SU-DHL-6 (cell line): ENCODE results near the gene FBN1.

Experiments
- H2AFZ ChIP-seq: fragments of 200-600 bp; sonication (generic); 2 replicates; pipeline ENCODE4 v1.6.1; 2014; ENCODE audit warnings: low read depth, mild to moderate bottlenecking, moderate library complexity, mixed read lengths, antibody characterized with exemption, low read length; ENCODE audit not compliant: severe bottlenecking
- H3F3A ChIP-seq: fragments of 200-600 bp; shearing (Covaris generic); 2 replicates; pipeline ENCODE4 v1.6.0; 2016; ENCODE audit warnings: antibody characterized with exemption, mild to moderate bottlenecking; ENCODE audit not compliant: insufficient read depth
- H3K27ac ChIP-seq: fragments of 200-600 bp; sonication (generic); 2 replicates; pipeline ENCODE4 v1.5.1; 2016; ENCODE audit warnings: low read depth, mild to moderate bottlenecking, low read length, moderate library complexity, mixed read lengths
- H3K27me3 ChIP-seq: fragments of 200-600 bp; sonication (generic), shearing (Covaris generic); 2 replicates; pipeline ENCODE4 v1.6.0; 2014; ENCODE audit warnings: mild to moderate bottlenecking, low read length
- H3K36me3 ChIP-seq: fragments of 200-600 bp; sonication (generic); 2 replicates; pipeline ENCODE4 v1.6.1; 2014; ENCODE audit warnings: mild to moderate bottlenecking, low read length, mixed read lengths
- H3K4me2 ChIP-seq: fragments of 300-600, 200-600 bp; shearing (Covaris generic), sonication (generic); 2 replicates; pipeline ENCODE4 v1.6.0; 2014; ENCODE audit warnings: low read length, low read depth, mild to moderate bottlenecking; ENCODE audit not compliant: poor library complexity, severe bottlenecking
- H3K4me3 ChIP-seq: fragments of 200-600 bp; sonication (generic); 2 replicates; pipeline ENCODE4 v1.5.1; 2014; ENCODE audit warnings: antibody characterized with exemption, low read length, mild to moderate bottlenecking, mixed read lengths; ENCODE audit not compliant: insufficient read depth, poor library complexity, severe bottlenecking
- H3K79me2 ChIP-seq: fragments of 200-600 bp; sonication (generic); 2 replicates; pipeline ENCODE4 v1.6.1; 2014; ENCODE audit warnings: mild to moderate bottlenecking, low read length, moderate library complexity; ENCODE audit not compliant: insufficient read depth
- H3K9ac ChIP-seq: fragments of 200-600 bp; sonication (generic); 2 replicates; pipeline ENCODE4 v1.7.0; 2014; ENCODE audit warnings: mild to moderate bottlenecking, low read length
- H3K9me2 ChIP-seq: fragments of 200-600 bp; sonication (generic); replicated peaks from 2 replicates; pipeline ENCODE4 v1.6.1; 2014; ENCODE audit warnings: low read length; ENCODE audit not compliant: insufficient read depth
- H3K9me3 ChIP-seq: fragments of 200-600 bp; sonication (generic); 2 replicates; pipeline ENCODE4 v1.6.1; 2014; ENCODE audit warnings: low read length, mixed read lengths; ENCODE audit not compliant: insufficient read depth
- H4K20me1 ChIP-seq: fragments of 200-600 bp; sonication (generic); 2 replicates; pipeline ENCODE4 v1.6.1; 2014; ENCODE audit warnings: low read depth, mild to moderate bottlenecking, antibody characterized with exemption, low read length, moderate library complexity, mixed read lengths
- CTCF ChIP-seq: fragments of 200-600 bp; sonication (generic); IDR thresholded peaks from one replicate; pipeline ENCODE4 v1.5.1; 2017; ENCODE audit warnings: antibody characterized with exemption, mild to moderate bottlenecking, low read length, moderate library complexity; ENCODE audit not compliant: insufficient read depth, poor library complexity, severe bottlenecking
- EZH2phosphoT487 ChIP-seq: fragments of 200-600 bp; sonication (generic), shearing (Covaris generic); conservative IDR thresholded peaks from 2 replicates; pipeline ENCODE4 v1.6.1; 2018; ENCODE audit warnings: mild to moderate bottlenecking, antibody characterized with exemption, low read length, moderate library complexity, mixed read lengths

Gene FBN1

GRCh38 chr15:48632651-48633050 is 12.9 kb downstream of the FBN1 start:
- Histone ChIP-seq H3K36me3 (no peaks in the 10 kb centered on the region), H3F3A (no peaks in the 10 kb centered on the region), H3K4me2 (no peak overlapping the region), H3K79me2 (no peaks in the 10 kb centered on the region), H3K9ac (no peak overlapping the region), H2AFZ (no peak overlapping the region), H4K20me1 (no peaks in the 10 kb centered on the region), H3K9me2 (no peaks in the 10 kb centered on the region), H3K27me3 (no peaks in the 10 kb centered on the region), H3K27ac (no peak overlapping the region), H3K9me3 (no peaks in the 10 kb centered on the region), H3K4me3 (no peak overlapping the region)
- no peak for TF ChIP-seq EZH2phosphoT487
- no peak for TF ChIP-seq CTCF

GRCh38 chr15:48631176-48631770 is 14.2 kb downstream of the FBN1 start:
- Histone ChIP-seq H3K79me2 (no peaks in the 10 kb centered on the region), H3K9me3 (no peaks in the 10 kb centered on the region), H3F3A (no peaks in the 10 kb centered on the region), H3K4me2 (no peak overlapping the region), H3K27ac (no peak overlapping the region), H3K27me3 (no peaks in the 10 kb centered on the region), H3K9ac (no peak overlapping the region), H3K9me2 (no peaks in the 10 kb centered on the region), H3K36me3 (no peaks in the 10 kb centered on the region), H2AFZ (no peak overlapping the region), H4K20me1 (no peaks in the 10 kb centered on the region), H3K4me3 (no peak overlapping the region)
- TF ChIP-seq CTCF (no peak), EZH2phosphoT487 (no peak)

GRCh38 chr15:48630245-48630644 is 15.3 kb downstream of the FBN1 start:
- Histone ChIP-seq H3K9me3 (no peaks in the 10 kb centered on the region), H3K9ac (no peak overlapping the region), H3F3A (no peaks in the 10 kb centered on the region), H3K27me3 (no peaks in the 10 kb centered on the region), H3K36me3 (no peaks in the 10 kb centered on the region), H2AFZ (no peak overlapping the region), H3K9me2 (no peaks in the 10 kb centered on the region), H3K4me3 (no peak overlapping the region), H3K4me2 (no peak overlapping the region), H3K27ac (no peak overlapping the region), H4K20me1 (no peaks in the 10 kb centered on the region), H3K79me2 (no peaks in the 10 kb centered on the region)
- TF ChIP-seq EZH2phosphoT487: no peak
- TF ChIP-seq CTCF: no peak
